Measurements from ENCODE around the gene APOLD1.
A peak's percentile ranks its signal among the peaks of the same experiment; 100 is the strongest.
"Not testable (repeated sequence)": the region's sequence is repeated elsewhere in the genome, so short reads cannot be mapped to it uniquely, and the experiment has no call there.

Gene APOLD1

GRCh38 chr12:12810553-12811021 lies 25.1 kb downstream of the APOLD1 start:
- DNase-seq: no peak

GRCh38 chr12:12811343-12811742 lies 25.9 kb downstream of the APOLD1 start:
- DNase-seq: no peak

- DNase-seq: no peak
Observed at GRCh38 chr12:12812174-12812573, 26.7 kb downstream of the APOLD1 start.

GRCh38 chr12:12812618-12813119 lies 27.2 kb downstream of the APOLD1 start:
- no peak for DNase-seq

GRCh38 chr12:12813120-12814101 lies 28.0 kb downstream of the APOLD1 start, which contains the start of gene DDX47:
DDX47 (plus strand) TSS chr12:12813346; CDS start chr12:12813368, 22 bp downstream.
- DNase-seq: peak; percentile 98

- no peak for DNase-seq
Observed at GRCh38 chr12:12817616-12818015, 32.2 kb downstream of the APOLD1 start.

GRCh38 chr12:12818701-12819100 lies 33.2 kb downstream of the APOLD1 start:
- no peak for DNase-seq

- DNase-seq: no peak
Observed at GRCh38 chr12:12819221-12819620, 33.8 kb downstream of the APOLD1 start.

GRCh38 chr12:12819752-12820311 lies 34.4 kb downstream of the APOLD1 start:
- DNase-seq: no peak

- not testable (repeated sequence) for DNase-seq
Observed at GRCh38 chr12:12820376-12820775, 34.9 kb downstream of the APOLD1 start.

GRCh38 chr12:12821975-12822374 lies 36.5 kb downstream of the APOLD1 start:
- no peak for DNase-seq

- no peak for DNase-seq
Observed at GRCh38 chr12:12822886-12823285, 37.4 kb downstream of the APOLD1 start.

- DNase-seq: no peak
Observed at GRCh38 chr12:12823300-12823699, 37.8 kb downstream of the APOLD1 start.

GRCh38 chr12:12823811-12824210 lies 38.4 kb downstream of the APOLD1 start:
- no peak for DNase-seq

GRCh38 chr12:12835378-12836146 lies 50.1 kb downstream of the APOLD1 start:
- no peak for DNase-seq

- DNase-seq: no peak
Observed at GRCh38 chr12:12836571-12836970, 51.1 kb downstream of the APOLD1 start.

GRCh38 chr12:12837025-12837812 lies 51.8 kb downstream of the APOLD1 start:
- peak; percentile 26 for DNase-seq

GRCh38 chr12:12837813-12838153 lies 52.3 kb downstream of the APOLD1 start:
- DNase-seq: no peak

- no peak for DNase-seq
Observed at GRCh38 chr12:12839003-12839395, 53.5 kb downstream of the APOLD1 start.

- not testable (repeated sequence) for DNase-seq
Observed at GRCh38 chr12:12839439-12839838, 54.0 kb downstream of the APOLD1 start.

GRCh38 chr12:12839873-12840579 lies 54.6 kb downstream of the APOLD1 start:
- no peak for DNase-seq

GRCh38 chr12:12840580-12840899 lies 55.1 kb downstream of the APOLD1 start:
- no peak for DNase-seq

Measured in stimulated activated CD4-positive, alpha-beta T cell treated with anti-CD3 and anti-CD28 coated beads, Interleukin-12 subunit alpha, Interleukin-12 subunit beta, amount 100 ng/mL, for 4 hours (primary cell).